ENCODE measurements around the gene RAMP2. TPM values are rescaled to one million over a fixed set of nuclear protein-coding genes. Genes with fewer than 3 reads are reported as not detected.
A peak's percentile ranks its signal among the peaks of the same experiment; 100 is the strongest.

Gene RAMP2
- total RNA-seq, 1 experiment from 2014 or later: not detected

DNA sequence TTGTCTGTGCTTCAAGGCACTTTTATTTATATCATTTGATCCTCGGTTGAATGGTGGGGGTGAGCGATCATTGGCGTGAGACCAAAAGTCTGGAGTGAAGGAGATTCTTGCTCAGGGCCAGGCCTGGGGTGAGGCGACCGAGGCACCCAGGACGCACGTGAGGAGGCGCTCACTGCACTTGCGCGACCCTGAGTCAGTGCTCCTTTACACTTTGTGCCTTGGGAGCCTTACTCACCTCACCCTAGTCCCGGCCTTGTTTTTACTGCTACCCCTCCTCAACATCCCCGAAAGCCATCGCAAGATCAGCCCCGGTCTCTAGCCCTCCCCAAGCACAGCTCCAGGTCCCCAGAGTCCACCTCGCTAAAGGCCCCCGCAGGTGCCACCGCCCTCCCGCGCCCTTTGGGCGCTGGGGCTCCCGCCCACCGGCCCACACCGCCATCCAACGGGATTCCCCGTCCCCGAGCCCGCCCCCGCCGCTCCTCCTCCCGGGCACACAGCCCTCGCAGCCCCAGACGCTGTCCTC, 16.7 kb upstream of the RAMP2 start:
- H3K4me2 ChIP-seq (ENCODE audit: low read length): peak overlapping the region; percentile 83
- peak overlapping the region; percentile 78 for H2AFZ ChIP-seq (ENCODE audit: low read length)
- H4K20me1 ChIP-seq (ENCODE audit: low read length): no peaks in the 10 kb centered on the region
- ChIA-PET CTCF (no interaction called here), POLR2A (ENCODE audit: unreplicated experiment) (no interaction called here)
- H3K4me1 ChIP-seq (ENCODE audit: insufficient read depth, low read length): peaks cover 7% of the 10 kb centered on the region
- H3K79me2 ChIP-seq (ENCODE audit: low read length): peaks cover 5% of the 10 kb centered on the region
- H3K27me3 ChIP-seq (ENCODE audit: low read length): no peaks in the 10 kb centered on the region
- TSS peak; percentile 56 for BruUV-seq (replicated peaks)
- ATAC-seq: peak; percentile 85
- no peaks in the 10 kb centered on the region for H3K36me3 ChIP-seq (ENCODE audit: low read depth, low read length)
- H3K9me2 ChIP-seq (replicated peaks; ENCODE audit: low read length): no peaks in the 10 kb centered on the region
- H3K27ac ChIP-seq (ENCODE audit: low read length): peak overlapping the region; percentile 46
- TF ChIP-seq, protein P1, sequence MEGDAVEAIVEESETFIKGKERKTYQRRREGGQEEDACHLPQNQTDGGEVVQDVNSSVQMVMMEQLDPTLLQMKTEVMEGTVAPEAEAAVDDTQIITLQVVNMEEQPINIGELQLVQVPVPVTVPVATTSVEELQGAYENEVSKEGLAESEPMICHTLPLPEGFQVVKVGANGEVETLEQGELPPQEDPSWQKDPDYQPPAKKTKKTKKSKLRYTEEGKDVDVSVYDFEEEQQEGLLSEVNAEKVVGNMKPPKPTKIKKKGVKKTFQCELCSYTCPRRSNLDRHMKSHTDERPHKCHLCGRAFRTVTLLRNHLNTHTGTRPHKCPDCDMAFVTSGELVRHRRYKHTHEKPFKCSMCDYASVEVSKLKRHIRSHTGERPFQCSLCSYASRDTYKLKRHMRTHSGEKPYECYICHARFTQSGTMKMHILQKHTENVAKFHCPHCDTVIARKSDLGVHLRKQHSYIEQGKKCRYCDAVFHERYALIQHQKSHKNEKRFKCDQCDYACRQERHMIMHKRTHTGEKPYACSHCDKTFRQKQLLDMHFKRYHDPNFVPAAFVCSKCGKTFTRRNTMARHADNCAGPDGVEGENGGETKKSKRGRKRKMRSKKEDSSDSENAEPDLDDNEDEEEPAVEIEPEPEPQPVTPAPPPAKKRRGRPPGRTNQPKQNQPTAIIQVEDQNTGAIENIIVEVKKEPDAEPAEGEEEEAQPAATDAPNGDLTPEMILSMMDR (conservative IDR thresholded peaks at IDR 0.05; ENCODE audit: low read depth, low read length): peak; percentile 14; the same call in 1 of the 2 replicates
- TF ChIP-seq EZH2phosphoT487 (IDR thresholded peaks at IDR 0.05; ENCODE audit: borderline replicate concordance, low read length) (no peak), EZH2 (IDR thresholded peaks at IDR 0.05; ENCODE audit: low read length, unreplicated experiment) (no peak)
- no peaks in the 10 kb centered on the region for H3K9me3 ChIP-seq (ENCODE audit: low read length)
- H3K4me3 ChIP-seq (ENCODE audit: low read length): peak overlapping the region; percentile 65
- H3F3A ChIP-seq (ENCODE audit: low read length, unreplicated experiment): no peaks in the 10 kb centered on the region
- peak; percentile 44 for DNase-seq
- H3K9ac ChIP-seq (ENCODE audit: low read length): peak overlapping the region; percentile 66
- intact Hi-C loops (cut with micrococcal nuclease): loop anchor here (1.0 kb wide), 1 partner anchor 19 kb away; no protein-coding TSS in a partner anchor

DNA sequence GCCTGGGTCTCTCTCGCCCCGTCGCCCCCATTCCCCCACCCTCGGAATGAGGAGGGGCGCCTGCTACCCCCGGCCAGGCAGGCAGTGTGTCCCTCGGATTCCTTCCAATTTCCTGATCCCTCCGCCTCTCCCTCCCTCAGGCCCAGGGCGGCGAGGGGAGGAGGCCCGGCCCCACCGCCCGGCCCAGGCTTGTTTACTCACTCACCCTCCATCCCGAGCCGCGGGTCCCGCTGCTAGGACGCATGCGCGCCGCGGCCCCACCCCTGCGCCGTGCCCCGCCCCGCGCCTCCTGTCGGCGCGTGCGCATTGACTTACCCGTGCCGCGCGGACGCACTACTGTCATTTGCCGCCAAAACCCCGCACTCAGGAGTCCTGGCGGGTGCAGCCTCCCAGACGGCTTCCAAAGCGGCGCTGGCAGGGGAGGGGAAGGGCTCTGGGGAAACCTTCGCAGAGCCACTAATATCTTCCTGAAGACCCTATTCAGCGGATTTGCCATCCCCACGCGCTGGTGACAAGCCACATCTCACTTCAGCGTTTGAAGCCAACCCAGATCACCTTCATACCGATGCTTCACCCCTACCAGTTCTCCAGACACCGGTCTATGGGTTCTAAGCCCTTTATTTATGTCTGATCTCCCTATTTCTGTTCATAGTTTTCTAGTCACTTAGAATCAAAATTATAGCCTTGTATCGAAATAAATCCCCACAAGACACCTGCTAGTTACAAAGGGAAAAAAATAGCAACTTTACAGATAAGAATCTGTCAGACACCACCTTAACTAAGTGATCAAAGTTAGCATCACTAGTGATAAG, 16.0 kb upstream of the RAMP2 start, which contains the start of gene EZH1:
TSS of gene EZH1 (minus strand) at position 235 of the 812 bp plus-strand sequence. CDS start 16,099 bp downstream, outside the sequence.
- CTCF ChIA-PET: no interaction called here
- peak within 1 kb of the TSS; percentile 46 for H3K27ac ChIP-seq (ENCODE audit: low read length)
- no peaks in the 10 kb centered on the region for H4K20me1 ChIP-seq (ENCODE audit: low read length)
- no peaks in the 10 kb centered on the region for H3K27me3 ChIP-seq (ENCODE audit: low read length)
- peak; percentile 88 for DNase-seq
- peaks cover 7% of the 10 kb centered on the region for H3K4me1 ChIP-seq (ENCODE audit: insufficient read depth, low read length)
- H3K36me3 ChIP-seq (ENCODE audit: low read depth, low read length): no peaks in the 10 kb centered on the region
- no peaks in the 10 kb centered on the region for H3K9me2 ChIP-seq (replicated peaks; ENCODE audit: low read length)
- TSS peak; percentile 78 for BruUV-seq (replicated peaks)
- H3F3A ChIP-seq (ENCODE audit: low read length, unreplicated experiment): no peaks in the 10 kb centered on the region
- peak within 1 kb of the TSS; percentile 83 for H3K4me2 ChIP-seq (ENCODE audit: low read length)
- H3K79me2 ChIP-seq (ENCODE audit: low read length): peaks cover 5% of the 10 kb centered on the region
- intact Hi-C loops (cut with micrococcal nuclease): loop anchor here (1.0 kb wide), 1 partner anchor 18 kb away; no protein-coding TSS in a partner anchor
- H3K9ac ChIP-seq (ENCODE audit: low read length): peak within 1 kb of the TSS; percentile 66
- no peaks in the 10 kb centered on the region for H3K9me3 ChIP-seq (ENCODE audit: low read length)
- H3K4me3 ChIP-seq (ENCODE audit: low read length): peak within 1 kb of the TSS; percentile 65
- POLR2A ChIA-PET (ENCODE audit: unreplicated experiment): no interaction called here
- TF ChIP-seq, protein P1 (conservative IDR thresholded peaks at IDR 0.05; ENCODE audit: low read depth, low read length): no peak
- TF ChIP-seq EZH2phosphoT487 (IDR thresholded peaks at IDR 0.05; ENCODE audit: borderline replicate concordance, low read length) (no peak), EZH2 (IDR thresholded peaks at IDR 0.05; ENCODE audit: low read length, unreplicated experiment) (no peak)
- peak; percentile 90 for ATAC-seq
- H2AFZ ChIP-seq (ENCODE audit: low read length): peak within 1 kb of the TSS; percentile 78

All from PC-3 (cell line).